CD4-positive, alpha-beta T cell treated with Interleukin-10 for 1 hour (primary cell): ENCODE results near the gene GLDN.

ENCODE experiments used
- DNase-seq: peaks from one replicate; pipeline ENCODE4 v3.0.0-alpha.2; 2020

GLDN gene

DNA sequence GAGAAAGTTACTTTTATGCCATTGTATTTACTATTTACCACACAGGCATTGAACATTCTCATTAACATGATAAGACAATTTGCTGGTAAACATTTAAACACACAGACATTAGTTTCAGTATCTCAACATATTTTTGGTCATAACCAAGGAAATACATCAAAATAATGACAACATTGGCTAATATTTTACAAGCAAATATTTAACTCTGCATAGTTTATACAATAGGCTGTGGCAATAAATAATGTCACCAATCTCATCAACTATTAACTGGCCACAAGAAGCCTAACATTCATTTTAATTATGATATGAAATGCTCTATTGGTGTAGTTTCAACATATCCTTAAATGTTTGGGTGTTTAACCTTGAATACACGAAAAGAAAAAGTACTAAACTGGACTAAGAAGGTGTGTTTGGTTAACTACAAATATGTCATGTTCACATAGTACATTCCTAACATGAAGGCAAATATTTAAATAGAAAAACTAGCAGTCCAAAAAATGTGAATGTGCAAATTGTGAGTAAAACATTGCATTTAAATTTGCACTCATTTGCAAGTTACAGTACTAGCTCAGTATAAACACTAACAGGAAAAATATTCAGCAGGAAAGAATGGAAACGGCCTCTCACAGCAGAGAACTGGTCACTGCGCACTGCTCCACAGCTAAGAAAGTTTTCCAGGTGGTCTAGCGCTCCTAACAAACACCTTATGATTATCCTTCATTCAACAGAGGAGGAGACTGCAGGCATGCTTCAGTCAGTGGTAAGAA, 106.6 kb downstream of the GLDN start:
- no peak for DNase-seq

DNA sequence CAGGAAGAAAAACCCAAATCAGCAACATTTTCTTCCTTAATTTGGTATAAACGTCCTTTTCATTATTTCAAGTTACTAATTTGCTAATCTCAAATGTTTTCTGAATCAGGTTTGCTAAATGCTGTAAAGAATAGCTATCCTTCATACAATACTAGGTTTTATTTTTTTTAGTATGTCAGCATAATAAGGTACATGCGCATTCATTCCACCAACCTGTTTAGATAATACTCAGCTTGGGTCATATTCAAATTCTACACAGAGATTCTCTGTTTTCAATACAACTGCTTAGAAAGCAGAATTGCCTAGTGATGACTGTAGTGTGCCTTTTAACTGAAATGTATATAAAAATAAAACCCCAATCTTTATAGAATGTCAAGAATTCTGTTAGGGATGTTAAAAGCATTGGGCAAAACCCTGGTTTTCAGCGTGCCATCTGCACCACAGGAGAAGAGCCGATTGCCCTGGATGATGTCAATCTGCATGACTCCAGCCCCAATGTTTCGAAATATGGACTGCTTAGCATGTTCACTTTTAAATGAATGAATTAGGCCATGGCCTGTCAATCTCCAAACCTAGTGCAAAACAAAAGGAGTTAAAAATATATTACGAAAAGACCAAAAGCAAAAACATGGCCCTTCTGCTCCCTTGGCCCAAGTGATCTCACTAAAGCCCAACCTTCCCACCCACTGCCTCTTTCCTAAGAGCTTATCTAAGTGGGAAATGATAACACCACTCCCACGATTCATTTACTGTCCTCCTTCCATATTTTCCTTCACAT, 107.4 kb downstream of the GLDN start:
- DNase-seq: no peak

GRCh38 chr15:51450001-51450400, 108.5 kb downstream of the GLDN start:
- DNase-seq: no peak
